Endothelial cell of umbilical vein (primary cell): ENCODE data around the gene CD151. TPM values are rescaled to one million over a fixed set of nuclear protein-coding genes. Genes with fewer than 3 reads are reported as not detected.

Experiments used
- BruUV-seq: library from RNA; stranded (reverse); fragments of 400-500 nt; replicated peaks from 2 replicates; lab custom pipeline; 2021; lab: Mats Ljungman, UMichigan
- CTCF ChIA-PET: fragments of 300-600, 350-600 bp; sonication (Branson Sonifier 250); formaldehyde crosslinking; loops from one replicate; lab custom pipeline; 2021; ENCODE audit warnings: antibody characterized with exemption, inconsistent platforms; lab: Charles Lee
- POLR2A ChIA-PET: fragments of 300-600, 350-600 bp; sonication (Branson Sonifier 250); formaldehyde crosslinking; loops from one replicate; lab custom pipeline; 2021; ENCODE audit warnings: antibody characterized with exemption, inconsistent platforms; lab: Charles Lee
- DNase-seq: peaks from one replicate; pipeline ENCODE4 v3.0.0-alpha.2; 2011; ENCODE audit warnings: low read depth, low spot score
- FAIRE-seq: peaks from 2 replicates; lab custom pipeline; 2011; peaks lifted over from hg19 to GRCh38; lab: Jason Lieb, UNC
- H2AFZ ChIP-seq: 2 replicates; pipeline ENCODE4 v1.6.0; 2012; ENCODE audit warnings: low read depth, low read length, control low read depth, inconsistent platforms
- H3K27ac ChIP-seq: 2 replicates; pipeline ENCODE4 v1.5.1; 2011; ENCODE audit warnings: low read depth, mild to moderate bottlenecking, control low read depth, low read length, moderate library complexity; ENCODE audit not compliant: insufficient read depth
- H3K27me3 ChIP-seq, 2 experiments: 2 replicates each; pipeline versions ENCODE4 v1.6.0 to v1.6.1; 2011; ENCODE audit warnings: low read length in 2 of 2, mixed read lengths in 1 of 2; ENCODE audit not compliant: control insufficient read depth in 2 of 2, insufficient read depth in 2 of 2
- H3K36me3 ChIP-seq, 2 experiments: 2 replicates in 1 of 2; 3 replicates in 1 of 2; pipeline ENCODE4 v1.5.1; 2011; ENCODE audit warnings: low read length in 2 of 2, mild to moderate bottlenecking in 1 of 2, moderate library complexity in 1 of 2; ENCODE audit not compliant: control insufficient read depth in 2 of 2, insufficient read depth in 2 of 2; ENCODE audit errors: extremely low read depth in 1 of 2
- H3K4me1 ChIP-seq: 3 replicates; pipeline ENCODE4 v1.5.1; 2011; ENCODE audit warnings: mild to moderate bottlenecking, low read length; ENCODE audit not compliant: control insufficient read depth, insufficient read depth; ENCODE audit errors: extremely low read depth
- H3K4me2 ChIP-seq: 2 replicates; pipeline ENCODE4 v1.6.1; 2011; ENCODE audit warnings: low read length, control low read depth, mixed read lengths; ENCODE audit not compliant: insufficient read depth
- H3K4me3 ChIP-seq, 3 experiments: fragments of 200-600 bp in 1 of 3; sonication (generic), shearing (Covaris generic) in 1 of 3; replicated peaks in 1 of 3; 2 replicates each; pipeline ENCODE4 v1.5.1; 2011 to 2016; ENCODE audit warnings: control low read depth in 3 of 3, low read length in 3 of 3, mild to moderate bottlenecking in 2 of 3, inconsistent platforms in 1 of 3, low read depth in 1 of 3, moderate library complexity in 1 of 3; ENCODE audit not compliant: insufficient read depth in 1 of 3
- H3K79me2 ChIP-seq: 2 replicates; pipeline ENCODE4 v1.6.0; 2012; ENCODE audit warnings: low read length, inconsistent platforms; ENCODE audit not compliant: control insufficient read depth, insufficient read depth
- H3K9ac ChIP-seq: replicated peaks from 2 replicates; pipeline ENCODE3; 2011; ENCODE audit warnings: low read length, control low read depth; ENCODE audit not compliant: insufficient read depth; ENCODE audit errors: extremely low read depth
- H3K9me1 ChIP-seq: replicated peaks from 3 replicates; pipeline ENCODE4 v1.6.0; 2011; ENCODE audit warnings: mild to moderate bottlenecking, low read length; ENCODE audit not compliant: control insufficient read depth, insufficient read depth; ENCODE audit errors: extremely low read depth
- H3K9me3 ChIP-seq: replicated peaks from 2 replicates; pipeline ENCODE4 v1.5.1; 2012; ENCODE audit warnings: low read length, inconsistent platforms; ENCODE audit not compliant: control insufficient read depth, insufficient read depth
- H4K20me1 ChIP-seq: replicated peaks from 2 replicates; pipeline ENCODE3; 2011; ENCODE audit warnings: mild to moderate bottlenecking, low read length; ENCODE audit not compliant: control insufficient read depth, insufficient read depth; ENCODE audit errors: extremely low read depth
- CTCF ChIP-seq, 2 donors: IDR thresholded peaks; 1 replicate in 1 of 2; 2 replicates in 1 of 2; pipeline ENCODE4 v1.5.1; 2011; ENCODE audit warnings: low read length in 2 of 2, mild to moderate bottlenecking in 2 of 2, moderate library complexity in 2 of 2, control low read depth in 1 of 2, inconsistent platforms in 1 of 2, low read depth in 1 of 2; ENCODE audit not compliant: insufficient read depth in 1 of 2; ENCODE audit errors: extremely low read depth in 1 of 2
- EZH2 ChIP-seq: IDR thresholded peaks from 2 replicates; pipeline ENCODE4 v1.6.1; 2012; ENCODE audit warnings: borderline replicate concordance, low read depth, mild to moderate bottlenecking, moderate library complexity, low read length, inconsistent platforms; ENCODE audit not compliant: severe bottlenecking
- FOS ChIP-seq: IDR thresholded peaks from 2 replicates; pipeline ENCODE4 v1.6.1; 2011; ENCODE audit warnings: mild to moderate bottlenecking, low read length, moderate library complexity, borderline replicate concordance; ENCODE audit not compliant: insufficient read depth
- GATA2 ChIP-seq: IDR thresholded peaks from 2 replicates; pipeline ENCODE4 v1.7.0; 2011; ENCODE audit warnings: low read depth, mild to moderate bottlenecking, moderate library complexity, mixed read lengths, low read length; ENCODE audit not compliant: insufficient read length, insufficient read depth
- JUN ChIP-seq: IDR thresholded peaks from 2 replicates; pipeline ENCODE4 v1.6.1; 2011; ENCODE audit warnings: borderline replicate concordance, low read depth; ENCODE audit not compliant: insufficient read length, insufficient read depth
- MYC ChIP-seq: IDR thresholded peaks from one replicate; pipeline ENCODE4 v1.6.1; 2011; ENCODE audit warnings: mild to moderate bottlenecking, low read depth, low read length
- POLR2A ChIP-seq: IDR thresholded peaks from 2 replicates; pipeline ENCODE4 v1.6.1; 2012; ENCODE audit warnings: low read depth, mild to moderate bottlenecking, control low read depth, low read length
- POLR2AphosphoS5 ChIP-seq: IDR thresholded peaks from 2 replicates; pipeline ENCODE4 v1.6.1; 2012; ENCODE audit warnings: low read depth, mild to moderate bottlenecking, control low read depth, low read length, moderate library complexity; ENCODE audit not compliant: insufficient read depth
- dilution Hi-C: fragments of 300-500 bp; cut with MboI; formaldehyde crosslinking; loops from one replicate; pipeline ENCODE4 v1.15.0; 2019; ENCODE audit warnings: low sequenced_read_pairs; ENCODE audit not compliant: extremely low pct_ligation_motif_present
- intact Hi-C: fragments of 100-400 bp; cut with micrococcal nuclease; formaldehyde crosslinking; loops from one replicate; pipeline ENCODE4 v1.10.0; 2022
- polyA plus RNA-seq, 4 experiments: library from polyadenylated mRNA; depleted of rRNA in 3 of 4; stranded (reverse) in 3 of 4; unstranded in 1 of 4; fragments of >200 nt; gene quantifications; 2 replicates each; pipeline versions ENCODE4 v1.2.1 to v1.2.3, GENCODE V29; 2011 to 2012; ENCODE audit warnings: missing spikeins in 1 of 4
- total RNA-seq: library from RNA; stranded (reverse); gene quantifications from 2 replicates; pipeline ENCODE4 v1.2.3, GENCODE V29; 2021
- TF ChIP-seq, protein P1 (sequence below): IDR thresholded peaks from 2 replicates; pipeline ENCODE4 v1.6.1; 2011; ENCODE audit not compliant: insufficient read depth, insufficient read length

Gene CD151
- total and polyA plus RNA-seq, 2 donors (not counting 3 experiments of a cell fraction or from before 2014, with no cell fraction given): 515 to 1,090 TPM

- no peaks in the 10 kb centered on the region for H3K9me1 ChIP-seq
- ChIA-PET POLR2A (no interaction called here), CTCF (no interaction called here)
- H3K36me3 ChIP-seq: peaks cover 4 to 17% of the 10 kb centered on the region in 2 experiments
- H3K9ac ChIP-seq: no peak overlapping the region
- H2AFZ ChIP-seq: no peak overlapping the region
- BruUV-seq: TSS peak; percentile 14
- H3K4me1 ChIP-seq: peaks cover 37% of the 10 kb centered on the region
- TF ChIP-seq, protein P1, sequence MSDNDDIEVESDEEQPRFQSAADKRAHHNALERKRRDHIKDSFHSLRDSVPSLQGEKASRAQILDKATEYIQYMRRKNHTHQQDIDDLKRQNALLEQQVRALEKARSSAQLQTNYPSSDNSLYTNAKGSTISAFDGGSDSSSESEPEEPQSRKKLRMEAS: no peak
- TF ChIP-seq JUN: no peak
- TF ChIP-seq MYC: no peak
- no peak for TF ChIP-seq FOS
- no peak for TF ChIP-seq POLR2A
- no peak for TF ChIP-seq POLR2AphosphoS5
- TF ChIP-seq GATA2: no peak
- TF ChIP-seq EZH2: no peak
- no peak for TF ChIP-seq CTCF (IDR thresholded peaks at IDR 0.05; ENCODE audit: extremely low read depth in 1 of 2, insufficient read depth in 1 of 2, low read depth in 1 of 2, low read length in 2 of 2)
- no peak for FAIRE-seq
- dilution Hi-C loops (no loop called here), intact Hi-C loops (no loop called here)
- H3K27ac ChIP-seq: no peak overlapping the region
- no peaks in the 10 kb centered on the region for H3K27me3 ChIP-seq
- no peaks in the 10 kb centered on the region for H4K20me1 ChIP-seq
- no peak overlapping the region for H3K4me2 ChIP-seq
- H3K9me3 ChIP-seq: no peaks in the 10 kb centered on the region
- no peak overlapping the region for H3K4me3 ChIP-seq
- peaks cover 19% of the 10 kb centered on the region for H3K79me2 ChIP-seq
- no peak for DNase-seq
Measured at GRCh38 chr11:824292-824880, 8.4 kb upstream of the CD151 start.
